Left ventricle myocardium inferior (tissue), 1 donor: ENCODE results near the gene DPPA4. TPM values are rescaled to one million over a fixed set of nuclear protein-coding genes. Genes with fewer than 3 reads are reported as not detected.
"Not testable (repeated sequence)": the region's sequence is repeated elsewhere in the genome, so short reads cannot be mapped to it uniquely, and the experiment has no call there.

Source experiments
- DNase-seq: peaks from one replicate; pipeline ENCODE4 v3.0.0-alpha.2; 2020
- H3K27ac ChIP-seq: fragments of 200-600 bp; replicated peaks from 2 replicates; pipeline ENCODE4 v1.8.0; 2021
- H3K27me3 ChIP-seq: fragments of 200-600 bp; 2 replicates; pipeline ENCODE4 v1.8.0; 2021; ENCODE audit warnings: low read depth
- H3K36me3 ChIP-seq: fragments of 200-600 bp; 2 replicates; pipeline ENCODE4 v1.8.0; 2021
- H3K4me1 ChIP-seq: fragments of 200-600 bp; 2 replicates; pipeline ENCODE4 v1.8.0; 2021
- H3K4me3 ChIP-seq: fragments of 200-600 bp; 2 replicates; pipeline ENCODE4 v1.8.0; 2021; ENCODE audit warnings: mild to moderate bottlenecking, moderate library complexity
- H3K9me3 ChIP-seq: fragments of 200-600 bp; replicated peaks from 2 replicates; pipeline ENCODE4 v1.8.0; 2021
- intact Hi-C: fragments of 100-400 bp; cut with micrococcal nuclease; formaldehyde crosslinking; loops from one replicate; pipeline ENCODE4 v1.11.0; 2022
- long read RNA-seq: library from polyadenylated mRNA; unstranded; transcript quantifications from one replicate; pipeline ENCODE4 v2.0.0, GENCODE V29; 2021
- total RNA-seq: library from RNA; stranded (reverse); fragmentation: NEBNext Ultra II Directional; extraction: Animal tissue kit (Norgen Biotek cat#: 25700); gene quantifications from one replicate; pipeline ENCODE4 v1.2.1, GENCODE V29; 2021
- TF ChIP-seq, protein P1 (sequence below): fragments of 200-600 bp; IDR thresholded peaks from 2 replicates; pipeline ENCODE4 v1.8.0; 2021; ENCODE audit warnings: antibody characterized with exemption, mild to moderate bottlenecking, borderline replicate concordance
- donor health status: DM: no; HTN: yes; CAD: no; lungs with severe emphysema.

The DPPA4 gene, protein sequence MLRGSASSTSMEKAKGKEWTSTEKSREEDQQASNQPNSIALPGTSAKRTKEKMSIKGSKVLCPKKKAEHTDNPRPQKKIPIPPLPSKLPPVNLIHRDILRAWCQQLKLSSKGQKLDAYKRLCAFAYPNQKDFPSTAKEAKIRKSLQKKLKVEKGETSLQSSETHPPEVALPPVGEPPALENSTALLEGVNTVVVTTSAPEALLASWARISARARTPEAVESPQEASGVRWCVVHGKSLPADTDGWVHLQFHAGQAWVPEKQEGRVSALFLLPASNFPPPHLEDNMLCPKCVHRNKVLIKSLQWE
- total RNA-seq = not detected
- long read RNA-seq = 0 reads

DNA sequence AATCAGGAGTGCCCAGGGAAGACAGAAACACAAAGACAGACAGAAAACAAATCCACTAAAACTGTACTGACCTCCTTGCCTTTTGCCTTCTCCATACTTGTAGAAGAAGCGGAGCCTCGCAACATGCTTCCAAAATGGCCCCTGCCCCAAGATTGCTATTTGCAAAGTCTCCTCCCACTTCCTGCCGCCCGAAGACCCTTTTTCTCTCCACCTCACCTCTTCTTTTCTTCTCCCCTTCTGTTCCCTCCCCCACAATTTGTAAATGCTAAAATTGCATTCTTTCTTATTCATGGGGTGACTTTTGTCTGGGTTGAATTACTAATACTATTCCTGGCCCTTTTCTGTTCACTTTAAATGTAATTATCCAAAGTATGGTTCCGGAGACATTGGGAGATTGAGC, at the start of gene DPPA4:
Gene DPPA4, minus strand, starts transcription at position 154 of the 400 bp plus-strand sequence. Its CDS starts 29 bp downstream, at position 125.
- TF ChIP-seq, protein P1, sequence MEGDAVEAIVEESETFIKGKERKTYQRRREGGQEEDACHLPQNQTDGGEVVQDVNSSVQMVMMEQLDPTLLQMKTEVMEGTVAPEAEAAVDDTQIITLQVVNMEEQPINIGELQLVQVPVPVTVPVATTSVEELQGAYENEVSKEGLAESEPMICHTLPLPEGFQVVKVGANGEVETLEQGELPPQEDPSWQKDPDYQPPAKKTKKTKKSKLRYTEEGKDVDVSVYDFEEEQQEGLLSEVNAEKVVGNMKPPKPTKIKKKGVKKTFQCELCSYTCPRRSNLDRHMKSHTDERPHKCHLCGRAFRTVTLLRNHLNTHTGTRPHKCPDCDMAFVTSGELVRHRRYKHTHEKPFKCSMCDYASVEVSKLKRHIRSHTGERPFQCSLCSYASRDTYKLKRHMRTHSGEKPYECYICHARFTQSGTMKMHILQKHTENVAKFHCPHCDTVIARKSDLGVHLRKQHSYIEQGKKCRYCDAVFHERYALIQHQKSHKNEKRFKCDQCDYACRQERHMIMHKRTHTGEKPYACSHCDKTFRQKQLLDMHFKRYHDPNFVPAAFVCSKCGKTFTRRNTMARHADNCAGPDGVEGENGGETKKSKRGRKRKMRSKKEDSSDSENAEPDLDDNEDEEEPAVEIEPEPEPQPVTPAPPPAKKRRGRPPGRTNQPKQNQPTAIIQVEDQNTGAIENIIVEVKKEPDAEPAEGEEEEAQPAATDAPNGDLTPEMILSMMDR = no peak

DNA sequence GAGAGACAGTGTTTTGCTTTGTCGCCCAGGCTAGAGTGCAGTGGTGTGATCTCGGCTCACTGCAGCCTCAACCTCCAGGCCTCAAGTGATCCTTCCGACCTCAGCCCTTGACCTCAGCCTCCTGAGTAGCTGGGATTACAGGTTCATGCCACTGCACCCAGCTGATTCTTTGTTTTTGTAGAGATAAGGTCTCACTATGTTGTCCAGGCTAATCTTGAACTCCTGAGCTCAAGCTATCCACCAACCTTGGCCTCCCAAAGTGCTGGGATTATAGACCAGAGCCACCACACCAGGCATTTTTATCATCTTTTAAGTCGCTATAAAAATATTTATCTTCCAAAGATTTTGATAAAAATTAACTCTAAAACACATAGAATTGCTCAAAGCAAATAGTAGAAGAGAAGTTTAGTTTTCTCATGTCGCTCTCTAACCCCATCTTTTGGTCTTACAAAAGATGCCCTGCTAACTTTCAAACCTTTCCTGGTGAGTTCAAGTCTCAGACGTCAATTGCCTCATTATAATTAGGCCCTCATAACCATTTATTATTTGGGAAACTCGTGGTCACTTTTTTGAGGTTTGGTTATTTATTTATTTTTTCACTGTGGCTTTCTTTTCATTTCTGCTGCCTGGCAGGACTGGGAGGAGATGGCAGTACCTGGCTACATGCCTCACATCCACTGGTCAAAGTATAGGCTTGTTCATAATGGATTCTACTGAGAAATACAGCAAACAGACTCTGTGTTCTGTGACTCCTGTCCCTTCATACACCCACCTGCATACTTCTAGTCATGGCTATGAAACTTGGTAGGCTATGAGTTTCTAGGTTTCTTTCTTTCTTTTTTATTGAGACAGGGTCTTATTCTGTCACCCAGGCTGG, 48.3 kb upstream of the DPPA4 start:
- DNase-seq = no peak
- Histone ChIP-seq H3K27me3 (no peaks in the 10 kb centered on the region), H3K36me3 (no peaks in the 10 kb centered on the region), H3K9me3 (no peaks in the 10 kb centered on the region), H3K4me1 (no peaks in the 10 kb centered on the region), H3K27ac (no peak overlapping the region), H3K4me3 (no peak overlapping the region)
- TF ChIP-seq, protein P1 = no peak
- intact Hi-C loops = no loop called here

More for the DNA sequence above, at the start of gene DPPA4:
- peaks cover 75% of the 10 kb centered on the region for H3K27me3 ChIP-seq
- H3K9me3 ChIP-seq = no peaks in the 10 kb centered on the region
- H3K4me3 ChIP-seq = peak within 1 kb of the TSS; percentile 52
- H3K36me3 ChIP-seq = no peaks in the 10 kb centered on the region
- intact Hi-C loops = no loop called here
- H3K4me1 ChIP-seq = no peaks in the 10 kb centered on the region
- DNase-seq = no peak
- no peak within 1 kb of the TSS for H3K27ac ChIP-seq

DNA sequence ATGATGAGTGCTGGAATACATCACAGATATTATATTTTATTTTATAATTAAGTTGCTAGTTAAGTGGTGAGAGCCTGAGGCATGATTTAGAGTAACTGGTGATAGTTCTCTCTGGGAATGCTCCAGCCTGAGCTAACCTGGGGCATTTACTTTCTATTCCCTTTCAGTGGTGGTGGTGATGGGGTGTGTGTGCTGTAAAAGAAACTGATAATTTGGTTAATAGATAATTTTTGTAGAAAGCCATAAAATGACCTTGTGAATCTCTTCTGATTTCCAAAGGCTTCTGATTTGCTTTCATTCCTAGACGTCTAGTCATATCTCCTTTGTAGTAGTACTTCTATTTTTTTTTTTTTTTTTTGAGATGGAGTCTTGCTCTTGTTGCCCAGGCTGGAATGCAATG, 46.8 kb upstream of the DPPA4 start:
- intact Hi-C loops = no loop called here
- H3K9me3 ChIP-seq = no peaks in the 10 kb centered on the region
- no peak overlapping the region for H3K4me3 ChIP-seq
- H3K4me1 ChIP-seq = no peaks in the 10 kb centered on the region
- DNase-seq = no peak
- H3K36me3 ChIP-seq = no peaks in the 10 kb centered on the region
- no peaks in the 10 kb centered on the region for H3K27me3 ChIP-seq
- no peak overlapping the region for H3K27ac ChIP-seq
- TF ChIP-seq, protein P1 = no peak

DNA sequence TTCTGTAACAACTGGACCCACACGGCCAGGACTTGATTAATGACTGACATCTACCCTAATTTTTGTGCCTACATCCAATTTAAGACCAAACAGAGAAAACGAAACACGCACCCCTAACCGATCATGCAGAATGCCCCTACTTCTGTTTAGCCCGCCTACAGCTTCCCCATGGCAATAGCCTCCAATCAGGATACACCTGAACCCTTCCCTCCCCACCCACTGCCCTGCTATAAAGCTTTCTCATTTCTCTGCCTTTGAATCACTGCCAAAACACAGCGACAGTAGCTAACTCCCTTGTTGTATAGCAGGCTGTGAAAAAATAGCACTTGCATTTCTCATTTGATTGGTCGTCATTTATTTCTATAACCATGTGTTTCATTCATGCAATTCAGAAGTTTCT, 45.2 kb upstream of the DPPA4 start:
- Histone ChIP-seq H3K4me3 (no peak overlapping the region), H3K9me3 (no peaks in the 10 kb centered on the region), H3K27ac (no peak overlapping the region), H3K27me3 (no peaks in the 10 kb centered on the region), H3K4me1 (no peaks in the 10 kb centered on the region), H3K36me3 (no peaks in the 10 kb centered on the region)
- TF ChIP-seq, protein P1 = no peak
- intact Hi-C loops = no loop called here
- DNase-seq = no peak

DNA sequence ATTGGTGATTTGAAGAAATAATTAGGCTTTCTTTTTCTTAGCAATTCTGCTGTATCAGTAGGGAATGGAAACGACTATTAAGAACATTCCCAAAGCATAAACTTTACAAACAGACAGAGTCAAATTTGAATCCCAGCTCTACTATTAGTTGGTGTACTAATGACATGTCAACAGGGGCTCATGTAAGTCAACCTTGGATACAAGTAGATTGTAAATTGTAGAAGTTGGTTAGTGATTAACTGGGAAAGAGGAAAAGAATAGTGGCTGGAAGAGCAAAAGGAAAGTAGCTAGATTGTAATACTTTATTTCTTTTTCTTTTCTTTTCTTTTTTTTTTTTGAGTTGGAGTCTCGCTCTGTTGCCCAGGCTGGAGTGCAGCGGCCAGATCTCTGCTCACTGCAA, 38.6 kb upstream of the DPPA4 start:
- Histone ChIP-seq H3K4me1 (no peaks in the 10 kb centered on the region), H3K27me3 (no peaks in the 10 kb centered on the region), H3K4me3 (no peak overlapping the region), H3K27ac (no peak overlapping the region), H3K36me3 (no peaks in the 10 kb centered on the region), H3K9me3 (no peaks in the 10 kb centered on the region)
- intact Hi-C loops = no loop called here
- DNase-seq = no peak
- TF ChIP-seq, protein P1 = no peak

DNA sequence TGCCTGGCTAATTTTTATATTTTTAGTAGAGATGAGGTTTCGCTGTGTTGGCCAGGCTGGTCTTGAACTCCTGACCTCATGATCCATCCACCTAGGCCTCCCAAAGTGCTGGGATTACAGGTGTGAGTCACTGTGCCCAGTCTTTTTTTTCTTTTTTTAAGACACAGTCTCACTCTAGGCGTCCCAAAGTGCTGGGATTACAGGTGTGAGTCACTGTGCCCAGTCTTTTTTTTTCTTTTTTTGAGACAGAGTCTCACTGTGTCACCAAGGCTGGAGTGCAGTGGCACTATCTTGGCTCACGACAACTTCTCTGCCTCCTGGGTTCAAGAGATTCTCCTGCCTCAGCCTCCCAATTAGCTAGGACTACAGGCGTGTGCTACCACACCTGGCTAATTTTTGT, 37.1 kb upstream of the DPPA4 start:
- DNase-seq, H3K27me3 ChIP-seq, H3K9me3 ChIP-seq, intact Hi-C loops, H3K27ac ChIP-seq, H3K4me3 ChIP-seq, H3K36me3 ChIP-seq, H3K4me1 ChIP-seq: not testable (repeated sequence)
